A549 (cell line): ENCODE data around the gene MTO1. TPM values are rescaled to one million over a fixed set of nuclear protein-coding genes. Genes with fewer than 3 reads are reported as not detected.
A peak's percentile ranks its signal among the peaks of the same experiment; 100 is the strongest.

Source experiments
- ATAC-seq, 2 experiments: fragments of 200-7000 bp in 1 of 2; fragments of >200 bp in 1 of 2; cut with Nextera tagmentation in 1 of 2; cut with Tn5 transposase in 1 of 2; 3 replicates each; pipeline versions ENCODE4 v1.8.0 to v1.9.1; 2018 to 2020; ENCODE audit warnings: mild to moderate bottlenecking in 1 of 2, moderate library complexity in 1 of 2
- CTCF ChIA-PET: fragments of 300-600 bp; sonication (Branson Sonifier 250); formaldehyde crosslinking; extraction: SDS; loops from one replicate; lab custom pipeline; 2021; ENCODE audit warnings: antibody characterized with exemption, inconsistent platforms; lab: Yijun Ruan, JAX
- POLR2A ChIA-PET: fragments of 350-600 bp; formaldehyde crosslinking; extraction: SDS; loops from one replicate; lab custom pipeline; 2021; ENCODE audit warnings: antibody characterized with exemption, inconsistent platforms; lab: Yijun Ruan, JAX
- DNase-seq, 2 experiments: peaks; one replicate each; pipeline versions ENCODE4 v3.0.0 to v3.0.0-alpha.2; 2011 to 2016; ENCODE audit warnings: low read depth in 1 of 2, low spot score in 1 of 2
- FAIRE-seq: peaks from 2 replicates; lab custom pipeline; 2011; peaks lifted over from hg19 to GRCh38; lab: Jason Lieb, UNC
- H3K27ac ChIP-seq, 2 experiments: fragments of >200 bp; sonication (Bioruptor Twin); formaldehyde crosslinking; 3 replicates each; pipeline ENCODE4 v1.5.1; 2016 to 2017
- H3K4me1 ChIP-seq: fragments of >200 bp; sonication (Bioruptor Twin); formaldehyde crosslinking; 3 replicates; pipeline ENCODE4 v1.6.1; 2016
- H3K4me2 ChIP-seq: fragments of >200 bp; sonication (Bioruptor Twin); formaldehyde crosslinking; 3 replicates; pipeline ENCODE4 v1.6.1; 2016
- H3K4me3 ChIP-seq: fragments of >200 bp; sonication (Bioruptor Twin); formaldehyde crosslinking; 3 replicates; pipeline ENCODE4 v1.5.1; 2016
- H3K9me3 ChIP-seq: fragments of >200 bp; sonication (Bioruptor Twin); formaldehyde crosslinking; 3 replicates; pipeline ENCODE4 v1.6.1; 2016
- ATOH8 ChIP-seq: fragments of 250-450 bp; sonication (Bioruptor Pico); IDR thresholded peaks from 2 replicates; pipeline ENCODE4 v1.5.0; 2020; ENCODE audit warnings: low read depth, mild to moderate bottlenecking, moderate library complexity
- BHLHE40 ChIP-seq: IDR thresholded peaks from 2 replicates; pipeline ENCODE4 v1.6.1; 2012; ENCODE audit warnings: low read depth, low read length, inconsistent platforms
- CBX8 ChIP-seq: fragments of 200-600 bp; sonication (generic); IDR thresholded peaks from 2 replicates; pipeline ENCODE4 v1.6.1; 2016
- CHD2 ChIP-seq: fragments of 150-350 bp; IDR thresholded peaks from 2 replicates; pipeline ENCODE4 v1.6.1; 2014; ENCODE audit warnings: low read length; ENCODE audit not compliant: partially characterized antibody
- CHD4 ChIP-seq: fragments of 200-600 bp; sonication (generic); IDR thresholded peaks from 2 replicates; pipeline ENCODE4 v1.6.1; 2016; ENCODE audit warnings: antibody characterized with exemption, mild to moderate bottlenecking, borderline replicate concordance
- E2F6 ChIP-seq: IDR thresholded peaks from 2 replicates; pipeline ENCODE4 v1.6.1; 2012; ENCODE audit warnings: low read depth, borderline replicate concordance
- EHF ChIP-seq: fragments of 250-450 bp; sonication (Bioruptor Pico); IDR thresholded peaks from 2 replicates; pipeline ENCODE4 v1.5.0; 2020; ENCODE audit warnings: mild to moderate bottlenecking
- EP300 ChIP-seq, 2 experiments: fragments of >200 bp; sonication (Bioruptor Twin); formaldehyde crosslinking; IDR thresholded peaks; 2 replicates in 1 of 2; 3 replicates in 1 of 2; pipeline ENCODE4 v1.6.1; 2016 to 2017
- ESRRA ChIP-seq: fragments of 150-350 bp; IDR thresholded peaks from 2 replicates; pipeline ENCODE4 v1.6.1; 2014; ENCODE audit warnings: mild to moderate bottlenecking, low read length, borderline replicate concordance
- FOSB ChIP-seq: fragments of 250-450 bp; sonication (Bioruptor Pico); IDR thresholded peaks from 2 replicates; pipeline ENCODE4 v1.5.0; 2020; ENCODE audit warnings: mild to moderate bottlenecking, moderate library complexity
- FOSL2 ChIP-seq, 2 experiments: fragments of 450-650 bp in 1 of 2; fragments of >200 bp in 1 of 2; sonication (Bioruptor Twin) in 1 of 2; formaldehyde crosslinking; IDR thresholded peaks; 2 replicates each; pipeline versions ENCODE4 v1.5.0 to v1.6.1; 2016 to 2020; ENCODE audit warnings: mild to moderate bottlenecking in 1 of 2, moderate library complexity in 1 of 2
- FOXS1 ChIP-seq: fragments of 250-450 bp; sonication (Bioruptor Pico); IDR thresholded peaks from 2 replicates; pipeline ENCODE4 v1.5.0; 2020; ENCODE audit warnings: mild to moderate bottlenecking, moderate library complexity
- GATA3 ChIP-seq: IDR thresholded peaks from 2 replicates; pipeline ENCODE4 v1.6.1; 2012; ENCODE audit warnings: borderline replicate concordance
- HDAC2 ChIP-seq: fragments of 200-600 bp; sonication (generic); IDR thresholded peaks from 2 replicates; pipeline ENCODE4 v1.6.1; 2016
- HES2 ChIP-seq: fragments of >200 bp; sonication (Bioruptor Twin); formaldehyde crosslinking; IDR thresholded peaks from 2 replicates; pipeline ENCODE4 v1.6.1; 2016
- HEYL ChIP-seq: fragments of 250-450 bp; sonication (Bioruptor Pico); IDR thresholded peaks from 2 replicates; pipeline ENCODE4 v1.8.0; 2021; ENCODE audit warnings: mild to moderate bottlenecking, moderate library complexity
- HOXA7 ChIP-seq: fragments of 250-450 bp; sonication (Bioruptor Pico); IDR thresholded peaks from 2 replicates; pipeline ENCODE4 v1.5.0; 2020; ENCODE audit warnings: mild to moderate bottlenecking, moderate library complexity
- HOXB13 ChIP-seq: fragments of 250-450 bp; sonication (Bioruptor Pico); IDR thresholded peaks from 2 replicates; pipeline ENCODE4 v1.5.0; 2020; ENCODE audit warnings: low read depth, mild to moderate bottlenecking, moderate library complexity
- JUN ChIP-seq, 2 experiments: fragments of >200 bp; sonication (Bioruptor Twin); formaldehyde crosslinking; IDR thresholded peaks; 2 replicates in 1 of 2; 3 replicates in 1 of 2; pipeline ENCODE4 v1.6.1; 2016 to 2017
- JUNB ChIP-seq: fragments of >200 bp; sonication (Bioruptor Twin); formaldehyde crosslinking; IDR thresholded peaks from 2 replicates; pipeline ENCODE4 v1.6.1; 2016
- KDM1A ChIP-seq: fragments of 200-600 bp; sonication (generic); IDR thresholded peaks from 2 replicates; pipeline ENCODE4 v1.6.1; 2016; ENCODE audit warnings: low read depth, mild to moderate bottlenecking
- KDM5A ChIP-seq: fragments of 200-600 bp; sonication (generic); IDR thresholded peaks from 2 replicates; pipeline ENCODE4 v1.6.1; 2016; ENCODE audit warnings: antibody characterized with exemption, mild to moderate bottlenecking
- NPAS2 ChIP-seq: fragments of 250-450 bp; sonication (Bioruptor Pico); IDR thresholded peaks from 2 replicates; pipeline ENCODE4 v1.8.0; 2022; ENCODE audit warnings: mild to moderate bottlenecking, moderate library complexity, borderline replicate concordance
- PHF8 ChIP-seq: fragments of 200-600 bp; sonication (generic); IDR thresholded peaks from 2 replicates; pipeline ENCODE4 v1.6.1; 2016; ENCODE audit warnings: low read depth, mild to moderate bottlenecking, antibody characterized with exemption, moderate library complexity, borderline replicate concordance
- POLR2A ChIP-seq: IDR thresholded peaks from 2 replicates; pipeline ENCODE4 v1.6.1; 2012; ENCODE audit warnings: mild to moderate bottlenecking, low read length
- POLR2AphosphoS2 ChIP-seq: conservative IDR thresholded peaks from 2 replicates; pipeline ENCODE4 v1.6.1; 2012; ENCODE audit warnings: low read length, improper control_type of control experiment, inconsistent platforms
- RAD21 ChIP-seq, 2 experiments: fragments of >200 bp in 1 of 2; sonication (Bioruptor Twin) in 1 of 2; formaldehyde crosslinking in 1 of 2; IDR thresholded peaks in 1 of 2; conservative IDR thresholded peaks in 1 of 2; 2 replicates in 1 of 2; 3 replicates in 1 of 2; pipeline ENCODE4 v1.6.1; 2012 to 2018; ENCODE audit warnings: inconsistent platforms in 1 of 2
- RARB ChIP-seq: fragments of 250-450 bp; sonication (Bioruptor Pico); IDR thresholded peaks from 2 replicates; pipeline ENCODE4 v1.8.0; 2021; ENCODE audit warnings: mild to moderate bottlenecking, moderate library complexity
- REST ChIP-seq: fragments of 200-600 bp; sonication (generic); IDR thresholded peaks from 2 replicates; pipeline ENCODE4 v1.6.1; 2016; ENCODE audit warnings: antibody characterized with exemption, mild to moderate bottlenecking, moderate library complexity
- RFX5 ChIP-seq: fragments of 450-650 bp; IDR thresholded peaks from 2 replicates; pipeline ENCODE4 v1.7.1; 2014; ENCODE audit warnings: antibody characterized with exemption, mild to moderate bottlenecking, moderate library complexity
- SMC3 ChIP-seq: fragments of >200 bp; sonication (Bioruptor Twin); formaldehyde crosslinking; IDR thresholded peaks from 3 replicates; pipeline ENCODE4 v1.6.1; 2018; ENCODE audit warnings: inconsistent platforms
- SREBF2 ChIP-seq: fragments of 450-650 bp; IDR thresholded peaks from 2 replicates; pipeline ENCODE4 v1.6.1; 2014; ENCODE audit warnings: mild to moderate bottlenecking, moderate library complexity
- TFCP2L1 ChIP-seq: fragments of 250-450 bp; sonication (Bioruptor Pico); IDR thresholded peaks from 2 replicates; pipeline ENCODE4 v1.5.0; 2021; ENCODE audit warnings: mild to moderate bottlenecking
- ZC3H11A ChIP-seq: fragments of 450-650 bp; IDR thresholded peaks from 2 replicates; pipeline ENCODE4 v1.6.1; 2014; ENCODE audit warnings: antibody characterized with exemption, mild to moderate bottlenecking
- ZNF302 ChIP-seq: fragments of 250-450 bp; sonication (Bioruptor Pico); IDR thresholded peaks from 2 replicates; pipeline ENCODE4 v1.9.0; 2021; ENCODE audit warnings: inconsistent platforms, mild to moderate bottlenecking, moderate library complexity
- ZSCAN20 ChIP-seq: fragments of 250-450 bp; sonication (Bioruptor Pico); IDR thresholded peaks from 2 replicates; pipeline ENCODE4 v1.8.0; 2022; ENCODE audit warnings: mild to moderate bottlenecking, moderate library complexity
- WGBS: methylation state at CpG from one replicate; pipeline ENCODE4 v1.1.6; 2017; ENCODE audit errors: missing lambda C conversion rate; 5-methylcytosine and 5-hydroxymethylcytosine counted together
- polyA plus RNA-seq, 4 experiments: library from polyadenylated mRNA; depleted of rRNA in 3 of 4; stranded (reverse); fragments of >200 nt; fragmentation: RNase III in 1 of 4; extraction: RNeasy Plus Mini Kit Qiagen cat#74134 plus additional on column Dnase treatment in 1 of 4; gene quantifications; 2 replicates in 3 of 4; 3 replicates in 1 of 4; pipeline ENCODE4 v1.2.3, GENCODE V29; 2011 to 2017

The MTO1 gene
- polyA plus RNA-seq, 2 of the 4 experiments (the other 2 are of a cell fraction) = 12.8 to 19.9 TPM

- Histone ChIP-seq H3K4me2 (peak overlapping the region; percentile 77), H3K4me3 (peak overlapping the region; percentile 44), H3K4me1 (peaks cover 27% of the 10 kb centered on the region), H3K27ac (peak overlapping the region; percentile 29 to 80; a peak in 5 of 6 replicates), H3K9me3 (no peaks in the 10 kb centered on the region)
- POLR2A ChIA-PET = interaction anchor here (1.1 to 3.9 kb wide), 4 partner anchors 63 to 136 kb away, joined by 3 to 17 read pairs (median 8); no protein-coding TSS in a partner anchor
- DNase-seq (no peak), ATAC-seq (no peak), FAIRE-seq (no peak)
- 47% methylated on average over 4 of the region's 4 CpGs for WGBS
- CTCF ChIA-PET = interaction anchor here (3.2 kb wide), 1 partner anchor 64 kb away, joined by 10 read pairs; no protein-coding TSS in a partner anchor
- TF ChIP-seq HDAC2 (no peak), EP300 (IDR thresholded peaks at IDR 0.05) (no peak), REST (no peak), CBX8 (no peak), HES2 (no peak), SMC3 (no peak), NPAS2 (CRISPR knock-in tag) (no peak), FOSL2 (IDR thresholded peaks at IDR 0.05) (no peak), FOSL2 (CRISPR knock-in tag; IDR thresholded peaks at IDR 0.05) (no peak), SREBF2 (no peak), TFCP2L1 (peak; percentile 83; the same call in 1 of the 2 replicates), ZC3H11A (no peak), EHF (CRISPR knock-in tag) (peak; percentile 15; the same call in 1 of the 2 replicates), RAD21 (conservative IDR thresholded peaks at IDR 0.05 in 1 of 2, IDR thresholded peaks at IDR 0.05 in 1 of 2) (no peak), HEYL (CRISPR knock-in tag) (no peak), ZSCAN20 (no peak), KDM1A (no peak), FOXS1 (no peak), CHD4 (no peak), PHF8 (no peak), RARB (CRISPR knock-in tag) (peak; percentile 74), RFX5 (no peak), CHD2 (no peak), KDM5A (no peak), JUNB (no peak), POLR2AphosphoS2 (peak; percentile 91), BHLHE40 (no peak), POLR2A (no peak), JUN (IDR thresholded peaks at IDR 0.05) (no peak; a peak in 2 of 5 replicates), HOXB13 (CRISPR knock-in tag) (no peak), ATOH8 (CRISPR knock-in tag) (0 out of 2 replicates have a peak, but pooled peaks have one; percentile 40), ESRRA (no peak), GATA3 (no peak), E2F6 (no peak), ZNF302 (CRISPR knock-in tag) (no peak), FOSB (CRISPR knock-in tag) (peak; percentile 58), HOXA7 (peak; percentile 96)
Measured at GRCh38 chr6:73516514-73517489, 55.3 kb downstream of the MTO1 start.
